HG03565 (cell line): ENCODE data around the gene TMEM132D.

Experiments
- ATAC-seq: cut with Tn5 transposase; IDR thresholded peaks from one replicate; pipeline ENCODE4 v1.9.1; 2021; ENCODE audit warnings: mild to moderate bottlenecking, moderate library complexity; ENCODE audit not compliant: unreplicated experiment

The TMEM132D gene

DNA sequence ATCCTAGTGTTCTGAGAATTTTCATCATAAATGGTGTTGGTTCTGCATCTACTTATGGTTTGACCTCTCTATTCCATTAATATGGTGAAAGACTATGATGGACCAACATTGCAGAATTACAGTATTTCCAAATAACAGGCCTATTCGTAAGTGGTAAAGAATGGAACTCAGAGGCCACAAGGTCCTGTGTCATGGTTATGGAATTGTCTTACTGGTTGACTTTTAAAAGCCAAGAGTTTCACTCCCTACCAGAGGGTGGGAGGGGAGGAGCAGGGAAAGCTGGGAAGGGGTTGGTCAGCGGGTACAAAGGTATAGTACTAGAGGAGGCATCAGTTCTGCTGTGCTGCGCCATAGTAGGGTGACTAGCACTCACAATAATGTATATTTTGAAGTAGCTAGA, 153.4 kb downstream of the TMEM132D start:
- no peak for ATAC-seq

DNA sequence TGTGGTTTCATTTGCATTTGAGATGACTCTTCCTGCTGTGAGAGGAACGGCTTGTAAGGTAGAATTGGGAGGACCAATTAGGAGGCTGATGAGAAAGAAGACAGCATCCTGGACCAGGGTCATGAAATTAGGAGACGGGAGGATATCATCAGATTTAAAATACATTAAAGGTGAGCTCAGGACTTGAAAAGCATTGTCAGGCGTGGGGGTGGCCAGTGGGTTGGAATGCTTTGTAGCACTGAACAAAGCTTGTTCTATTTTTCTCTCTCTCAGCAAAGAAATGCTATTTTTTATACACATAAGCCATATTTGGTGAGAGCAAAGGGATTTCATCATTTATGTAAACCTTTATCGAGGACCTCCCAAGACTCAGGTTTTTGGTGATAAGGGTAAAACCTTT, 157.5 kb downstream of the TMEM132D start:
- no peak for ATAC-seq

DNA sequence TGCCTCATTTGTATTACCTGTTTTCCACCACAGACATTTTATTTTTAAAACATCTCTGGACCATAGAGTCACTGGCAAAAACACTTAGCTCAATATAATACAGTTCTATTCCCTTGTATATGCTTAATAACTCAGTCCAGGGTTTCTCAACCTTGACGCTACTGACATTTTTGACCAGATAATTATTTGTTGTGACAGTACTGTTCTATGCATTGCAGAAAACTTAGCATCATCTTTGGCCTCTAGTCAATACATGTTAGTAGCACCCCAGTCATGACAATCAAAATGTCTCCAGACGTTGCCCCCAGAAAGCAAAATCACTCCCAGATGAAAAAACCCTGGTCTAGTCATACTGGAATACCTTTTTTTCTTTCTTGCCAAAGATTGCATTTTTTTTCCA, 174.7 kb downstream of the TMEM132D start:
- ATAC-seq: no peak

DNA sequence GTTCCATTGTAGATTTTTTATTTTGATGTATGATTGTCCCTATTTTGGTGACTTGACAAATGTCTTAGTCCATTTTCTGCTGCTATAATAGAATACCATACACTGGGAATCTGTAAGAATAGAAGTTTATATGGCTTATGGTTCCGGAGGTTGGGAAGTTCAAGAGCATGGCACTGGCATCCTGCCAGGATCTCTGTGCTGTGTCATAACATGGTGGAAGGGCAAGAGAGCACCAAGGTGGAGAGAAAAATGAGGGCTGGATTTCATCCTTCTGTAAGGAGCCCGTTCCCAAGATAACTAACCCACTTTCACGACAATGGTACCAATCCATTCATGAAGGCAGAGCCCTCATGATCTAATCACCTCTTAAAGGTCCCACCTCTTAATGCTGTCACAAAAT, 176.7 kb downstream of the TMEM132D start:
- ATAC-seq: no peak

DNA sequence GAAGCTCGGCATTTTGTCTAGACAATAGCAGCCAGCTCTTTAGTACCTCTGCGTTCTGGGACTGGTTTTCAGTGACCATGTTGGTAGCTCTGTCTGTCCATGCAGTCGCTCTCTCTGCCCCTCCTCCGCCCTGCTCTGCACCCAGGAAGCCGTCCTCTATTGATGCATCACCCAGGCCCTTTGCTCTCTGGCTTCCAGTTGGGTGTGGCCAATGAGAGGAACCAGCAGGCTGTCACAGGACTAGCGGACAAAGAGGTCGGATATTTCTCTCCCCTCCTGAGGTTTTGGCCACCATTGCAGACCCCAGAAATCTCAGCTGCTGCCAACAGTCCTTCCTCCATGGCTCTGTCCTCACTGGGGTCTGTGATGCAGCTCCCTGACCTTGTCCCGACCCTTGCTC, 180.6 kb downstream of the TMEM132D start:
- ATAC-seq: no peak

DNA sequence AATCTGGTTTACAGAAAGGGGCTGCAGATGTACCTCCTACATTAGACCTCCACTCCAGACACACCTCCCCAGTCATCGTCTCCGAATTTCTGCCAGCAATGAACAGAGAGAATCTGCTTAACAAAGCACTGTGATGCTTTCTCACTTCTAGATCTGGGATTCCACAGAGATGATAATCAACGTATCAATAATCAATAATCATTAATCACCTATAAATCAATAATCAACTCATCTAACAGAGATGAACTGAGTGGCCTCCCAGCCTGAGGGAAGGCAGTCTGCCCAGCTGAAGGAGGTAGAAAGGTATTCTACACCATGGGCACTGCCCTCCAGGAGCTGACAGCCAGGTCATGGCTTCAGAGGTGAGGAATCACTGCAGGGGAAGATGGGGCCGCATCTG, 183.2 kb downstream of the TMEM132D start:
- ATAC-seq: no peak

DNA sequence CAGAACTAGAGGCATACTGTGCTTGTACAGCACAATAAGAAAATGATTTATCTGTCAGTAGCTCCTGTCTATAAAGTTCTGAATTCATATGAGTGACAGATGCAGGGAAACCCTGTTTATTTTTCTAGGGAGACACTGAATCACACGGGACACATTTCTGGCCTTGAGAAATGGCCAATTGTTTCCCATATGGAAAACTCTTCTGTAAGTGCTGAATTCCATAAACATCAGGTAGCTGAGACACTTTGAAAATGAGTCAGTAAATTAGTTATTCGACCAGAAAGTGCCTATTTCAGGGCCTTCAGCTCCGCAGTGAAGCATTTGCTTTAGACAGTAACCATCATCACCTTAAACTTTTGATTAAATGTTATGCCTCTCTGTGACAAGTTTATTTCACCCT, 184.4 kb downstream of the TMEM132D start:
- no peak for ATAC-seq

DNA sequence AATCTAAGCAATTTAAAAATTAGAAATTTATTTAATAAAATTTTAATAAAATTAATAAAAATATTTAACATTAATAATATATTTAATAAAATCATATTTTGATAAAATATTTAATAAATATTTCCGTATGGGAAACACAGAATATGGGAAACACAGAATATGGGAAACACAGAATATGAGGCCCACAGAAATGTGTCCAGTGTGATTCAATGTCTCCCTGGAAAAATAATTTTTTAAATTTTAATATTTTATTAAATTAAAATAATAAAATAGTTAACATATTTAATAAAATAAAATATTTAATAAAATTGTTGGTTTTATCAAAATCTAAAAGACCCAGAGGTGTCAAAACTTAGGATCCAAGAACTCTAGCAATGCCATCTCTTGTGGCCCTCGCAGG, 186.4 kb downstream of the TMEM132D start:
- no peak for ATAC-seq

DNA sequence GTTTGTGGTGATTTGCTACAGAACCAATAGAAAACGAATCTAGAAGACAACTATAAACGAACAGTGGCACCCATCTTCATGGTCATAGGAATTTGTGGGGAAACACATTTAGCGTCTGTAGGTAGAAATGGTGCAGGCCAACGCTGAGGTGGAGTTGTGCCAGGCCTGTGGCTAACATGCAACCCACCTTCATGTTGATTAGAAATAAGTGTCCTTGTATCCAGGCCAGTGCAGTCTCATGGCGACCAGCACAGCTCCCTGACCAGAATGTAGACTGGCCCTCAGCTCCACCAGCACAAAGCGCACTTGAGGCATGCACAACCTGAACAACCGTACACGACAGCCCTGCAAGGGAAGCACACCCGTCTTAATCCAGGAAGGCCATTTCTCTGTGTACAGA, 187.0 kb downstream of the TMEM132D start:
- ATAC-seq: no peak

DNA sequence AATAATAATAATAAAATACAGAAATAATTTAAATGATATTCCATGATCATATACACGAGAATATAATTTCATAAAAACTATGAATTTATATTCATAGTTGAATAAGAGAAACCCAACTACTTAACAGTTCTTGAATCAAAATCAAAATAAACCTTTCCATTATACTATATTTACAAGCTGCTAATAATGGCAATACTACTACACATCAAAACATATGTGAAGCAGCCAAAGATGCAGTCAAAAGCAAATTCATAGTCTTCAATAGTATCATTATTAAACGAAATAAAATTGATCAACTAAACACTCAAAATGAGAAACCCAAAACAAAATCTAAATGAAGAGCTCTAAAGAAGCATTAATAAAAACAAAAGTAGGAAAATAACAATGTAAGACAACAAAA, 197.1 kb downstream of the TMEM132D start:
- ATAC-seq: no peak

DNA sequence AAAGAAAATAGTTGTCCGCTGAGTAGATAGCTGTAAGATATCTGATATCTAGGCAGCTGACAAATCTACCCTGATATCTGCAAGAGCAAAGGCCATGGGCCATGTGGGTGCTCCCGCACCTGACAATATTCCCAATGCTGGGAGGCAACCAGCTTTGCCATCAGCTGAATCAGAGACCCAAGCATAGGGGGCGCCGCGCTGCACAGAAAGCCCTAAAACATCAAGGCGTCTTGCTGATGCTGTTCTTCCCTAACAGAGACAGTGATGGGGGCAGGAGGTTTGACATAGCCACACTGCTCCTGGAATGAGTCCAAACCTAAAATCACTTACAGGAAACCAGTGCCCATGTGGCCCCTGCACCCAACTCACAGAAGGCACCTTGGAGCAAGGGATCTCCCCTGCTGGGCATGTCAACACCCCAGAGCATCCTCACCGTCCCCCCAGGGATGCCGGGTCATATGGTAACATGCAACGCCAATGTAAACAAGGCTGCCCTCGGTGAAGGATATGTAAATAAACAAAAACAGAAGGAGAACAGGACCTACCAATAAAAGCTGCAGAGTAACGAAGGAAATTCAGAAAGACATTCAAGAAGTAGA, 199.5 kb downstream of the TMEM132D start:
- ATAC-seq: no peak

DNA sequence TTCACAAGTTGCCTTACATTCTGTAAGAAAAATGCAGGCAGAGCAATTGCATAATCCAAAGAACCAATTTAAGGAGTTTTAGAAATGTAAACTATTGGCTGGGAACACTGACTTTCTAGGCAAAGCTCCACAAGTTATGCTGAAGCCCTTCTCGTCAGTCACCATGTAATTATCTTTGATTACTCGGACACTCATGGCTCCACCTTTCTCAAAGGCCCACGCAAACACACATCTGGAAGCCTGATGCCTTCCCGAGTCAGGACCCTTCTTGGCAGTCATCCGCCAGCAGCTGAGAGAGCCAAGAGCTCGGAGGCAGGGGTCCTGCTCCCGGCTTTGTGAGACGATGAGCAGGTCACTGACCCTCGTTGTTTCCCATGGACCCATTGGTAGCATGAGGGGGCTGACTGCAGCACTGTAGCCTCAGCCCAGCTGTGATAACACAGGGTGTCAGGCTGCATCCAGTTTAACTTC, 202.2 kb downstream of the TMEM132D start:
- no peak for ATAC-seq

DNA sequence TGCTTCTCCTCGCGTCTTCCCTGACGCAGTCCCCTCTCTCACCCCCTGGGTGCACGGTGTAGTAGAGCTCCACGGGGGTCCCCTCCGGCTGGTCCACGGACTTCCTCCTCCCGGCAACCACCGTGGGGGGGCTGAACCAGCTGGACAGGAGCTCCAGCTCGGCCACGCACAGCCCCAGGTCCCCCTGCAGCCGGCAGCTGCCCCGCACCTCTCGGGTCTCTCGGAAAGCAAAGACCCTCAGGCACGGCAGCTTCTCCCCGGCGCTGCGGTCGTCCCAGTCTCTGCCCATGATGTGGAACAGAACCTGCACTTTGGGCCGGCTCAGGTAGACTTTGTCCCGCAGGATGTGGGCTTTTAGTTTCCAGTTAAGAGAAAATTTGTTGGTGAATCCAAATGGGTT, 203.8 kb downstream of the TMEM132D start:
- ATAC-seq: no peak

DNA sequence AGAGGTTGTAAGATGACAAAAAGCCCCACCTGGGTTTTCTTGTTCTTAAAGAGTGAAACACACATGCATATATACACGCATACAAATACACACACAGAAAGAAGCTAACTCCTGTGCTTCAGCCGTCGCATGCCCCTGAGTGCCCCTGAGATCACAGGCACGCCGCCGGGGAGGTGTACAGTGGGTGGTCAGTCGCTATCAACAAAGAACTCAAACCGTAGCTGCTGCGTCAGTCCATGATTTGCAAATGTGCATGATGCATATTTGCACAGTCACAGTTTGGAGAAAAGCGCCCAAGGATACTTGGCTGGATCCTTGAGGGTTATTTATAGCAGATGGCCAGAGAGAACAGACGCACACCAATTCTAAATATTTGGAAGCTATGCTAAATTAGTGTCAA, 206.9 kb downstream of the TMEM132D start:
- ATAC-seq: no peak

DNA sequence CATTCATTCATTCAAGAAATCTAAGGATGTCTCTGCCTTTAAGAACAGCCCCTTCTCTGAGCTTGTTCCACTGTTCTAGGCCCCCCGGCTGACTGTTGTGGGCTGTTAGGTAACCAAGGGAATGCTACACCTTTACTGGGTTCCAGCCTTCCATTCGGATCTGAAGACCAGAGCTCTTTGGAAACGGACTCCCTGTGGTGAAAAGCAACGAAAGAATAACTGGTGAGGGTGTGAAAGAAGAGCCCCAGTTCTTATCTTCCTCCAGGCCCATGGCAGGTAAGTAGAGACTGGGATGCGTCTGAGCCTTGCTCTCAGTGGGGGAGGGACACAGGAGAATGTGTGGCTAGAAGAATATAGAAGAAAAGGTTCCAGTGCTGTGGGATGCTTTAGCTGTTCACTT, 207.4 kb downstream of the TMEM132D start:
- no peak for ATAC-seq

DNA sequence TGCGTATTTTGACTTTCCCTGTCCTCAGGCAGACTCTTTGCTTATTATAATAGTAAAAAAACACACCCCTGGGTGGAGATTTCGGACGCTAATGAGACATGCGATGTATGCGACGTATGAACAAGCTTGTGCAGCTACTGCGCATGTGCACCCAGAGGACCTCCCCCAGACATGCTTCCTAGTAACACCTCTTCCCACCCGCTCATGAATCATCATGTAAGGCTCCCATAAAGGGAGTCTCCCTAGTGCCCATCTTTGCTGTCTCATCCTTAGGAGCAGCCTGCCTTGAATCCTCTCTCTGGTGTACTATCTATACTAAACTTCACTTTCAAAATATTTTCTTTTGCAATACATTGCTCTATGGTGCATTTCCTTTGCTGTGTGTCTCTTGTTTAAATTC, 210.1 kb downstream of the TMEM132D start:
- ATAC-seq: no peak

DNA sequence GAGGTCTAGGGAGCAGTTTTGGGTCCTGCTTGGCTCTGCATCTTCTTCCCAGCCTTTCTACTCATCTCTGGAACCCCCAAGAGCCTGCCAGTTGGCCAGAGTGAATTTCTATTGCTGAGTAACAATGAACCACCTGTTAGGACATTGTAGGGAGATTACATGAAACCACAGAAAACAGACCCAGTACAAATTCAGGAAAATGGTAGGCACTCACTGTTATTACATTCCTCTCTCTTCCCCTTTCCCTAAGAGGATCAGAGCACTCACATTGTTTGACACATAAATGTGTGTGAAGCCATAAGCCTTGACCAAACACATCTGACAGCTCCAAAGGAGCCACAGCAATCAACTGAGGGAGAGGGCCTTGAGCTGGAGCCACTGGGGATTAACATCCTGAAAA, 216.1 kb downstream of the TMEM132D start:
- ATAC-seq: no peak

DNA sequence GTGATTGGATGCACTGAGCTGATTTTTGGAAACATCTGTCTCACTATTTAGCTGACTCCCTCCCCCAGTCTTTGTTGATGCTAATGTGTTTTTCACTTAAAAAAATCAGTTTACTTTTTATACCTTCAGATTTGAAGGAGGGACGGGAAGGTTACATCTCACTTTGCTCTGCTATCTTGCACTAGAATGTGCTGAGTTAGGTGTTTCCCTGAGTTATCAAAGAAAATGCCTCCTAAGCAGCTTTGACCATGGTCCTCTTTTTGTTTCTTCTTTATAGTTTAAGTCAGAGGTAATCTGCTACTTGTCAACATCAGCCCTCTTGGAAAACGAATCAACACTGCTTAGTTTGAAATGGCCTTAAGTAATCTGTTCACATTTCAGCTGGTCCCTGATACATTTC, 222.0 kb downstream of the TMEM132D start:
- no peak for ATAC-seq

DNA sequence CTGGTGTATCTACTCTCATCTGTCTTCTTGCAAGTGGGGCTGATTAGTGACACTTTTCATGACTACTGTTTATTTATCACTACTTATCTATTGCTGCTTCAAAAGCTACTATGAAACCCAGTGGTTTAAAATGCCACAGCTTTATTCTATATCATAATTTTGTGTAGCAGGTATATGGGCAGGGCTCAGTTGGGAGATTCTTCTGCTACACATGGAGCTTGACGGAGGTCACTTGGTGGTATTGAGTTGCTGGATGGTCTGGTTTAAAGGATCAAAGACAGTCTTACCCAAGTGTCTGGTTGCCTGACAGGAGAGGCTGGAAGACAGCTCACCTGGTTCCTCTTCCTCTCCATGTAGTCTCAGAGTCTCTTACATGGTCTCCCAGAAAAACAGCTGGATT, 222.7 kb downstream of the TMEM132D start:
- ATAC-seq: no peak

DNA sequence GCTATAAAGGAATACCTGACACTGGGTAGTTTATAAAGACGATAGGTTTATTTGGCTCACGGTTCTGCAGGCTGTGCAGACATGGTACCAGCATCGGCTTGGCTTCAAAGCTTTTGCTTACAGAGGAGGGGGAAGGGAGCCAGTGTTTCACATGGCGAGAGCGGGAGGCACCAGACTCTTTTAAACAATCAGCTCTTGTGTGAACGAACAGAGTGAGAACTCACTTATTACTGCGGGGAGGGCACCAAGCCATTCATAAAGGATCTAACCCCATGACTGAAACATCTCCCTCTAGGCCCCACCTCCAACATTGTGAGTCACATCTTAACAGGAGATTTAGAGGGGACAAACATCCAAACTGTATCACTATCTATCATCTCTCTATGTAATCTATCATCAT, 227.4 kb downstream of the TMEM132D start:
- ATAC-seq: no peak

DNA sequence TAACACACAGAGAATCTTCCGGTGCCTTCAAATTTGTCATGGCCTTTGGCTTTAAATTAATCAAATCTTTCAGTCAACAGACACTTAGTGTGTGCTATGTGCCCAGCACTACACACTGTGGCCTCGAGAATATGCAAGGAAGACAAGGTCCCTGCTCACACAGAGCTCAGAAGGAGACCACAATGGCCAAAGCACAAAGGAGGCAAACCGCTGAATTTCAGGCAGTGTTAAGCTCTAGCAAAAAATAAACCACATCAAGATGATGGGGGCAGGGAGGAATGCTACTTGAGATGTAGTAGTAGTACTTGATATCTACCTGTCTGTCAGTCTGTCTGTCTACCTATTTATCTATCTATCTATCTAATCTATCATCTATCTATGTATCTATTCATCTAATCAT, 227.9 kb downstream of the TMEM132D start:
- no peak for ATAC-seq

DNA sequence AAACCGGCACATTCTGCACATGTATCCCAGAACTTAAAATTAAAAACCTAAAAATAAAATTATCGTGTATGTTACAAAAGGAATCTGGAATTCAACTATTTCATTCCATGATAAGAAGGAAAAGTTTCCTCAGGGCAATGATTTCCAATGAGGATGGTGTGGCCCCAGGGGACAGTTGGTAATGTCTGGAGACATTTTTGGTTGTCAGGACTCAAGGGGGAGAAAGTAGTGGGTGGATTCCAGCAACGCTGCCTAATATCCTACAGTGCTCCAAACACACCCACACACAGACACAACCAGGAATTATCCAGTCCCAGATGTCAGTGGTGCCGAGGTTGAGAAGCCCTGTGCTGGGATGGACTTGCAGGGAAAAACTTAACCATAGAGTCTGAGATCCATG, 228.3 kb downstream of the TMEM132D start:
- no peak for ATAC-seq

DNA sequence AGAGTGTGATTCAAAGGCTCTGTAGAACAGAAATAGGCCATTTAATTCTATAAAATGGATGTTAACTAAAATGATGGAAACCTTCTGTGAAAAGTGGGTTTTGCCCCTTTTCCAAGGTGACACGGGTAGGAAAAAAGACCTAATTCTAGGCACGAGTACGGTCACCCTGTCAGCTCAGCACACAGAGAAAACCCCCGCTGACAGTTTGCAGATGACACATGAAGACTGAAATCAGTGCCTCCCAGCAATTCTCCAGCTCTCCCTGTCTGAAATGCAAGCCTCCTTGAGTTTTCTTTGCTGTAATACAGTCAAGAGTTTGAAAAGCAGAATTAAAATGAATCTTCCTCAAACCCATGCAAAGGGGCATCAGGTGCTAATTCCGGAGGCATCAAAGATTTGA, 230.0 kb downstream of the TMEM132D start:
- no peak for ATAC-seq

DNA sequence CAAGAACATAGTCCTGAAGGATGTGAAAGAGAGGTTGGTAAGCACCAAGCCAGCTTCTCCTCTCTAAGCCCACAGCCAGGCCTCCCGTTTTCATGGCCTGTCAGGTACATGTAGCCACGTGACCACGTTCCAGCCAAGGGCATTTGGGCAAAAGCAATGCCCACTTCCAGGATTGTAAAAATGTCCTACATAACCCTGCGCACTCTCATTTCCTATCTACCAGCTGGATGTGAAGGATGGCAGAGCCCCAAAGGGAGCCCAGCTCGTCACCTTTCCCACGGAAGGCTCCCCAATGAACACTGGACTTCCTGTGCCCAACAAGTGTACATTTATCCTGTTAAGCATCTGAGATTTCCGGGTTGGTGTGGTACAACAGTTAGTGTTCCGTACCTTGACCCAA, 231.7 kb downstream of the TMEM132D start:
- no peak for ATAC-seq
